GM19099 (cell line): Measurements from ENCODE around the gene SIN3B.

Source experiments
- POLR2A ChIP-seq: IDR thresholded peaks from 3 replicates; pipeline ENCODE4 v1.6.1; 2011; ENCODE audit warnings: low read depth; ENCODE audit not compliant: insufficient read length; ENCODE audit errors: extremely low read depth

The SIN3B gene

GRCh38 chr19:16846901-16847300 is 17.7 kb downstream of the SIN3B start:
- TF ChIP-seq POLR2A = no peak

GRCh38 chr19:16847430-16847829 is 18.2 kb downstream of the SIN3B start:
- TF ChIP-seq POLR2A = no peak

- TF ChIP-seq POLR2A = no peak
Measured at GRCh38 chr19:16849168-16849567, 20.0 kb downstream of the SIN3B start.

GRCh38 chr19:16850133-16850532 is 20.9 kb downstream of the SIN3B start:
- no peak for TF ChIP-seq POLR2A

GRCh38 chr19:16851031-16851712 is 22.0 kb downstream of the SIN3B start:
- TF ChIP-seq POLR2A = no peak

GRCh38 chr19:16853066-16853465 is 23.9 kb downstream of the SIN3B start:
- no peak for TF ChIP-seq POLR2A

- no peak for TF ChIP-seq POLR2A
Measured at GRCh38 chr19:16856091-16856490, 26.9 kb downstream of the SIN3B start.

GRCh38 chr19:16859626-16860025 is 30.4 kb downstream of the SIN3B start:
- TF ChIP-seq POLR2A = no peak

- TF ChIP-seq POLR2A = no peak
Measured at GRCh38 chr19:16860118-16860517, 30.9 kb downstream of the SIN3B start.

GRCh38 chr19:16861011-16861410 is 31.8 kb downstream of the SIN3B start:
- TF ChIP-seq POLR2A = no peak

- TF ChIP-seq POLR2A = no peak
Measured at GRCh38 chr19:16861834-16862233, 32.6 kb downstream of the SIN3B start.

- TF ChIP-seq POLR2A = no peak
Measured at GRCh38 chr19:16862826-16863415, 33.7 kb downstream of the SIN3B start.

GRCh38 chr19:16867211-16867610 is 38.0 kb downstream of the SIN3B start:
- TF ChIP-seq POLR2A = no peak

- TF ChIP-seq POLR2A = no peak
Measured at GRCh38 chr19:16868423-16869130, 39.4 kb downstream of the SIN3B start.

GRCh38 chr19:16869331-16869972 is 40.3 kb downstream of the SIN3B start:
- no peak for TF ChIP-seq POLR2A

- TF ChIP-seq POLR2A = no peak
Measured at GRCh38 chr19:16871871-16872270, 42.7 kb downstream of the SIN3B start.

GRCh38 chr19:16872728-16873127 is 43.5 kb downstream of the SIN3B start:
- no peak for TF ChIP-seq POLR2A

- TF ChIP-seq POLR2A = no peak
Measured at GRCh38 chr19:16873594-16873993, 44.4 kb downstream of the SIN3B start.
